HG02623 (cell line): ENCODE measurements around the gene ISYNA1.

Source experiments
- ATAC-seq: cut with Tn5 transposase; IDR thresholded peaks from one replicate; pipeline ENCODE4 v1.9.1; 2021; ENCODE audit warnings: moderate library complexity; ENCODE audit not compliant: unreplicated experiment

ISYNA1 gene

DNA sequence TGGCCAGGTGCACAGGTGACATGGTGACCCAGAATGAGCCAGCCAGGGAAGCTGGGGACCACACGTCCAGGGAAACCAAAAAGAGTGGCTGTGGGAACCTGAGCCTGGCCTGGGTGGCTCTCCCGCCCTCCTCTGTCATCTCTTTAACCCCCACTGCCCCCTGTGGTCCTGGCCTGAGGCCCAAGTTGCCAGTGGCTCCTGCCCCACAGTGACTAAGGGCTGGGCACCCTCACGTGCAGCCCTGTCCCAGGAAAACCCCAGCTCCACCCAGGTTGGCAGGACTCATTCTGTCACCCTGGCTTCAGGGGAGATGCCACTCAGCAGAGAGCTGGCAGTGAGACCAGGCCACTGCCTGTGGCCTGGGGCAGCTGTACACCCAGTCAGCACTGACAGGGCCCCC is 30.6 kb upstream of the ISYNA1 start:
- no peak for ATAC-seq

- no peak for ATAC-seq
These were observed 30.0 kb upstream of the ISYNA1 start for GRCh38 chr19:18467978-18468377.

- no peak for ATAC-seq
These were observed 28.4 kb upstream of the ISYNA1 start for GRCh38 chr19:18466354-18466753.

GRCh38 chr19:18465964-18466339 is 28.0 kb upstream of the ISYNA1 start:
- no peak for ATAC-seq

- no peak for ATAC-seq
These were observed 27.5 kb upstream of the ISYNA1 start for GRCh38 chr19:18465214-18465963.

DNA sequence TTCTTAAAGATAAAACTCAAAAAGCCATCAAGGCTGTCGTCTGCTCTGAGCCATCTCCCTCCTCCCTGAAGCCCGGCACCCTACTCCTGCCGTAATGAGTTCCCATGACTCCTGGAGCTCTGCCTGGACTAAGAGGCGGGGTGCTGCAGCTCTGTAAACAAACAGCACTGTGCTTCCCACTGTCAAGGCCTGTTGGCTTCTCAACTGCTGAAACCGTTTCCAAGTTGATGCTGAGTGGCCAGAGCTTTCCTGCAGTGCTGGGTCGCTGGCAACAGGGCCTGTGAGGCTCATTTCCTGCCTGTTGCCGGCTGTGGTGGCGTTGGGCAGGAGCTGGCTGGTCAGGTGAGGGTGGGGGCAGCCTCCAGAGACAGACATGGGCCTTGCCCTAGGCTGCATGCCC is 26.7 kb upstream of the ISYNA1 start:
- no peak for ATAC-seq

DNA sequence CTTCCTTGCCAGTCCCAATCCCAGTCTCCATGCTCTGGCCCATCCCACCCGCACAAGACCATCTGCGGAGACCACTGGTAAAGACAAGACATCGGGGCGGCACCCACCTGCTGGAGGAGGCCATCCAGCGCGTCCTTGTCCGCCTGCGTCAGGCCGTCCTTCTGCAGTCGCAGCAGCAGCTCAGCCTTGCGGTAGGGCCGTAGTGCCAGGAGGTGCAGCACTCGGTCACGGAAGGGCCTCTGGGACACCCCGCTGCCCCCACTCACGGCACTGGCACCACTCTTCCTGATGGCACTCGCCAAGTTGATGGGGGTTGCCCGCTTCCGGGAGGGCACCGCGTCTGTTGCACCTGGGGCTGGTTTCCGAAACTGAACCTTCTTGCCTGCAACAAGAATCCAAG is 23.5 kb upstream of the ISYNA1 start:
- no peak for ATAC-seq

DNA sequence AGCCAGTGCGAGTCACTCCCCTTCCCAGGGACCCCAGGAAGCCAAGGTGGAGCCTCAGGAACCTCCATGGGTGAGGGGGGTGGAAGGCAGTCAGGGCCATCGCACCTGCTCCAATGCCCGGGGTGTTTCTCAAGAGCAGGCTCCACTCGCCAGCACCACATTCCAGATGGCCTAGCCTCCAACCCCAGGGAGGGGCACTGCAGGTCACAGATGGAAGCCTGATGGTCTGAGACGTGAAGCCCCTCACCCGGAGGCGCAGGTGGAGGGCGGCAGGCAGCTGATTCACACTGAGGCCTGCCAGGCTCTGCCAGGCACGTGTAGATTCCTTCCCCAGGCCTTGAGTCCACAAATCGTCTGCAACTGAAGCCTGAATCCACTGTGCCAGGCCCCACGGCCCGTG is 23.0 kb upstream of the ISYNA1 start:
- ATAC-seq: no peak

GRCh38 chr19:18457483-18458331 is 19.8 kb upstream of the ISYNA1 start:
- ATAC-seq: no peak

- ATAC-seq: no peak
These were observed 19.0 kb upstream of the ISYNA1 start for GRCh38 chr19:18456974-18457373.

- no peak for ATAC-seq
These were observed 18.3 kb upstream of the ISYNA1 start for GRCh38 chr19:18456279-18456678.

DNA sequence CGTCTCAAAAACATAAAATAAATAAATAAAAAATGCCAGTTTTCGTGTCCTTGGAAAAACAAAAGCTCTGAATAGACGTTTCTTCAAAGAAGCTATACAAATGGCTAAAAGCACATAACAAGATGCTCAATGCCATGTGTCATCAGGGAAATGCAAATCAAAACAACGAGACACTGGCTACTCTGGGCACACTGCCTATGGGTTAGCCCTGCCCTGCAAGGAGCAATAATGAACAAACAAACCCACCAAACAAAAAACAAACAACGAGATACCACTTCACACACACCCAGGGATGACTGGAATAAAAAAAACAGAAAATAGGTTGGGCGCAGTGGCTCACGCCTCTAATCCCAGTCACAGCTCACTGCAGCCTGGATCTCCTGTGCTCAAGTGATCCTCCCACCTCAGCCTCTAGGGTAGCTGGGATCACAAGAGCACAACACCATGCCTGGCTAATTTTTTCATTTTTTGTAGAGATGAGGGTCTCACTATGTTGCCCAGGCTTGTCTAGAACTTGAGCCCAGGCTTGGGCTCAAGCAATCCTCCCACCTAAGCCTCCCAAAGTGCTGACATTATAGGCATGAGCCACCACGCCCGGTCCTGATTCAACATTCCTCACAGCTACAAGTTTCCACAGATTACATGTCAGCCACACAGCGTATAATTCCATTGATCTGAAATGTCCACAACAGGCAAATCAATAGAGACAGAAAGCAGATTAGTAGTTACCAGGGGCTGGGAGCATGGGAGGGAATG is 15.5 kb upstream of the ISYNA1 start:
- ATAC-seq: no peak

- ATAC-seq: no peak
These were observed 14.5 kb upstream of the ISYNA1 start for GRCh38 chr19:18452386-18452785.

DNA sequence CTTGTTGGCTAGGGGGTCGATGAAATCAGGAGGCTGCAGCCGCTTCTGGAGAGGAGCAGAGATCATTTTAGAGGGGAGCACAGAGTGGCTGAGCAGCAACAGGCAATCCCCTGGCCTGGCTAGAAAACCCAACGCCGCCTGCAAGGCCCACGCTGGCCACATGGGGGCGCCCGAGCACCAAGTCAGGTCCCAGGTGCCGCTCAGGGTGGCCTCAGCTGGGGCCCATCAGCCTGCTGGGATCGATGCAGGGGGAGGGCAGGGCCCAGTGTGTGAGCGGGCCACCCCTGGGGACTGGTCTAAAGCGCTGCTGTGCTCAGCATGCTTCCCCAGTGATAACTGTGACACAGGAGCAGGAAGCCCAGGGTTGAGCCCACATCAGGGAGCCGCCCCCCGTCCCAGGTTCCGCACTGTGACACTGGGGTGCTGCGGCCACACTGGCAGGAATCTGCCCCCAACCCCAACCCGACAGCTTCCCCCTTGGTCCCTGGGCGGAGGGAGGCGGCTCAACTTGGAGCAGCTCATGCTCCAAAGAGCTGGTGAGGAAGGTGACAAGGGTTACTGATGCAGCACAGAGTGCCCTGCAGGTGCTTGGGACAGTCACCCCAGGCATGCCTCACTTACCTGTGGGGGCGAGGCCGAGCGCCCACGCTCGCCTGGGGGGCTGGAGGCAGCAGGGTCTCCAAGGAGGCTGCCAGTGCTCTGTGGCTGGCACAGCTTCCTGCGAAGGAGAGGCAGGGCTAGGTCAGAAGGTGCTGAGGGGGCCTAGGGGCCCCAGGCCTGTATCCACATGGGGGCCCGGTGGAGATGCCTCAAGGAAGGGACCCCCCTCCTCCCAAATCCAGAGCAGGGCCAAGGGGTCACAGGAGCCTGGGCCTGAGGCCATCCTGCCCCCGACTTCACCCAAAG is 13.3 kb upstream of the ISYNA1 start:
- ATAC-seq: no peak

- no peak for ATAC-seq
These were observed 12.3 kb upstream of the ISYNA1 start for GRCh38 chr19:18450021-18450930.

DNA sequence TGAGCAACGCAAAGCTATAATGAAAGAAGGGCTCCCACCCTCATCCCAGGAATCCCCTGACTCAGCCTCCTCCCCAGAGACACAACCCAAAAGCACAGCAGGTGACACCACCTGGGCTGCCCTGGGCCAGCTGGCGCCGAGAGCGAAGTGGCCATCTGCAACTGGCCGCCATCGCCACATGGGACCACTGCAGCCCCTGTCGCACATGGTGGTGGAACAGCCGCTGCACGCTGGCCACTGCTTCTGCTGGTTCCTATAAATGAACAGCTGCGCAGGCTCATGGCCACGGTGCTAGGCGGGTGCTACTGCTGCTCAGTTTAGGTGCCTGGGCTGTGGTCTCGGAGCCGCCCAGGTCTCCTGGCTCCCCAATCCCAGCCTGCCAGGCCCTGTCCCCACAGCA is 11.6 kb upstream of the ISYNA1 start:
- ATAC-seq: no peak

- no peak for ATAC-seq
These were observed 9.0 kb upstream of the ISYNA1 start for GRCh38 chr19:18446811-18447359.

GRCh38 chr19:18446145-18446810 is 8.3 kb upstream of the ISYNA1 start:
- ATAC-seq: no peak
